NT2/D1 (cell line): ENCODE measurements around the gene DOLPP1.
A peak's percentile ranks its signal among the peaks of the same experiment; 100 is the strongest.

ENCODE experiments used
- DNase-seq: peaks from one replicate; pipeline ENCODE4 v3.0.0-alpha.2; 2011; ENCODE audit warnings: low read depth, low spot score
- H3K27me3 ChIP-seq: 2 replicates; pipeline ENCODE4 v1.6.0; 2011; ENCODE audit warnings: mild to moderate bottlenecking; ENCODE audit not compliant: insufficient read length, insufficient read depth
- H3K36me3 ChIP-seq: 2 replicates; pipeline ENCODE4 v1.6.1; 2011; ENCODE audit warnings: mild to moderate bottlenecking, low read length, mixed read lengths; ENCODE audit not compliant: insufficient read depth, insufficient read length
- H3K4me1 ChIP-seq: 2 replicates; pipeline ENCODE4 v1.5.1; 2011; ENCODE audit not compliant: insufficient read depth, insufficient read length
- H3K4me3 ChIP-seq: 2 replicates; pipeline ENCODE4 v1.5.1; 2011; ENCODE audit warnings: low read depth; ENCODE audit not compliant: insufficient read length
- H3K9ac ChIP-seq: 2 replicates; pipeline ENCODE4 v1.6.0; 2011; ENCODE audit warnings: low read depth; ENCODE audit not compliant: insufficient read length
- H3K9me3 ChIP-seq: 2 replicates; pipeline ENCODE4 v1.5.1; 2011; ENCODE audit warnings: mild to moderate bottlenecking, low read length; ENCODE audit not compliant: insufficient read depth
- SUZ12 ChIP-seq: IDR thresholded peaks from 2 replicates; pipeline ENCODE4 v1.6.1; 2011; ENCODE audit not compliant: insufficient read length, insufficient read depth; ENCODE audit errors: extremely low read depth
- YY1 ChIP-seq: IDR thresholded peaks from 2 replicates; pipeline ENCODE4 v1.6.1; 2011; ENCODE audit not compliant: insufficient read length, insufficient read depth
- ZNF274 ChIP-seq: IDR thresholded peaks from 2 replicates; pipeline ENCODE4 v1.6.1; 2011; ENCODE audit warnings: mild to moderate bottlenecking, low read depth, low read length

The DOLPP1 gene

DNA sequence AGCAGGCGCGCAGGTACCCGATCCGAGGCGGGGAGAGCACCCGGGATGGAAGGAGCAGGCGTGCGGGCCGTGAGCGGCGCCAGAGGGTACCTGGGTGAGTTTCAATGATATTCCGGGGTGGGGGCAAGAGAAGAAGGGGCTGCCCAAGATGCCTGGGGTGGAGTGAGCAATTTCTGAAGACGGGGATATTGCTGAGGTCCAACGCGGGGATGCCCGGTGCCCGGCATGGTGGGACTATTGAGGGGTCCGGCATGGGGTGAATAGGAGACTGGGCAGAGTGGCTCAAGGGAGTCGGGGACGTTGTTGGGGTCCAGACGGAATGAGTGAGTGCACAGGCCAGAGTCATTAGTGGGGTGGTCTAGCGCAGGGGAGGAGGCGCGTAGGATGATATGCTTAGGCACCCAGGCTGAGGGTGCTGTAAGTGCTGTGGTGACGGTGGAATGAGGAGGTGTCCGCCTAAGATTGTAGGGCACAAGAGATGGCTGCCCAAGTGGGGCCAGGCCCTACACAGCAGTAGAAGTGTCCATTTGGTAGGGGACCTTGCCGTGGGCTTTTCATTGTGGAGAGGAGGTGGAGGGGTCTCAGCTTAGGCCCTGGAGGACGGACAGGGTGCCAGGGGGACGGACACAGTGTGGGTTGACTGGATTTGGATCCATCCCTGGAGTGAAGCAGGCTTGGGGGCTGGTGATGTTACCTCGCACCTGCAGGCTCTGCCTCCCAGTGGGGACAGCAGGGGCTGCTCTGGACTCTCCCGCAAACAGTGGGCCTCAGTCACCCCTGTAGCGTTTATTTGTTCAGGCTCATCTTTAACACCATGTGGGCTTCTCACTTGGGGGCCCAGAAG is 43.8 kb upstream of the DOLPP1 start:
- DNase-seq: no peak
- Histone ChIP-seq H3K27me3 (no peaks in the 10 kb centered on the region), H3K4me1 (peaks cover 13% of the 10 kb centered on the region), H3K9me3 (no peaks in the 10 kb centered on the region), H3K36me3 (peaks cover 19% of the 10 kb centered on the region), H3K9ac (peak overlapping the region; percentile 97), H3K4me3 (peak overlapping the region; percentile 99)
- no peak for TF ChIP-seq YY1
- no peak for TF ChIP-seq ZNF274
- no peak for TF ChIP-seq SUZ12

- Histone ChIP-seq H3K36me3 (peaks cover 25% of the 10 kb centered on the region), H3K4me1 (peaks cover 13% of the 10 kb centered on the region), H3K27me3 (no peaks in the 10 kb centered on the region), H3K9ac (peak overlapping the region; percentile 97), H3K9me3 (no peaks in the 10 kb centered on the region), H3K4me3 (peak overlapping the region; percentile 99)
- TF ChIP-seq ZNF274 (no peak), YY1 (no peak), SUZ12 (no peak)
- no peak for DNase-seq
Observed at GRCh38 chr9:129037767-129038098, 43.2 kb upstream of the DOLPP1 start.

DNA sequence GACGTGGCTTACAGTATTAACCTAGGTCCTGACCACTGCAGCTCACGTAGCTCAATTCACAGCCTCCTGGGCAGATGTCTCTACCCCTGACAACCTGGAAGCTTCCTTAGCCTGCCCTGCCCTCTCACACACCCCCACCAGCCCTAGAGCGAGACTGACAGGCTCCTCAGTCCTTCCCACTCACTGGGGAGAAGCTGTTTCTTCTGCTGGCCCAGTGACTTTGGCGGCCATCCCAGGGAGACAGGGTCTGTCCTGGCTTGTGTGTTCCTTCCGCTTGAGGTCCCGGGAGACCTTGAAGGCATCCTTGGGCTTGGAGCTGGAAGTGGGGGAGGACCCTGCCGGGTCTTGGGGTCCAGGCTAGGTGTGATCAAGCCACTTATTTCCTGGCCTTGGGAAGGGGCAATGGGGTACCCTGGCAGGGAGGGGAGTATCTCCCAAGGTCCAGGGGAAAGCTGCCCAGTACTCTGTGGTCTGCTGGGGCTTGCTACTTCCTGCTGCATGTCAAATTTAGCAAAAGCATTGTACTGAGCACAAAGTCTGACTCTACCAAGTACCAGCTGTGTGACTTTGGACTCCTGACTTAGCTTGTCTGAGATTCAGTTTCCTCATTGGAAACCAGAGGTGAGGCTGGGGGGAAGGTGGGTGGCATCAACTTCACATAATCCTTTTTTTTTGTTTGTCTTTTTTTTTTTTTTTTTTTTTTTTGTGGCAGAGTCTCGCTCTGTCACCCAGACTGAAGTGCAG is 42.6 kb upstream of the DOLPP1 start:
- Histone ChIP-seq H3K4me3 (no peak overlapping the region), H3K9ac (peak overlapping the region; percentile 42)
- DNase-seq: no peak

GRCh38 chr9:129040113-129040643 is 40.7 kb upstream of the DOLPP1 start:
- Histone ChIP-seq H3K4me3 (no peak overlapping the region), H3K4me1 (peaks cover 10% of the 10 kb centered on the region), H3K36me3 (peaks cover 37% of the 10 kb centered on the region), H3K9ac (no peak overlapping the region), H3K27me3 (no peaks in the 10 kb centered on the region), H3K9me3 (no peaks in the 10 kb centered on the region)
- TF ChIP-seq ZNF274 (no peak), YY1 (no peak), SUZ12 (no peak)
- no peak for DNase-seq

More for the DNA sequence above, 42.6 kb upstream of the DOLPP1 start:
- TF ChIP-seq ZNF274 (no peak), SUZ12 (no peak), YY1 (no peak)
- Histone ChIP-seq H3K4me1 (peaks cover 13% of the 10 kb centered on the region), H3K36me3 (peaks cover 28% of the 10 kb centered on the region), H3K9me3 (no peaks in the 10 kb centered on the region), H3K27me3 (no peaks in the 10 kb centered on the region)

GRCh38 chr9:129042016-129042415 is 38.9 kb upstream of the DOLPP1 start:
- no peak for DNase-seq
- H3K4me1 ChIP-seq: peaks cover 9% of the 10 kb centered on the region
- H3K9me3 ChIP-seq: no peaks in the 10 kb centered on the region

GRCh38 chr9:129052592-129052991 is 28.3 kb upstream of the DOLPP1 start:
- DNase-seq: no peak
- H3K9ac ChIP-seq: no peak overlapping the region
- TF ChIP-seq SUZ12 (no peak), YY1 (no peak), ZNF274 (no peak)
- no peaks in the 10 kb centered on the region for H3K4me1 ChIP-seq
- no peaks in the 10 kb centered on the region for H3K9me3 ChIP-seq
- H3K4me3 ChIP-seq: no peak overlapping the region
- peaks cover 44% of the 10 kb centered on the region for H3K36me3 ChIP-seq
- no peaks in the 10 kb centered on the region for H3K27me3 ChIP-seq

More at GRCh38 chr9:129042016-129042415, 38.9 kb upstream of the DOLPP1 start:
- TF ChIP-seq SUZ12: no peak
- Histone ChIP-seq H3K4me3 (no peak overlapping the region), H3K9ac (no peak overlapping the region), H3K27me3 (no peaks in the 10 kb centered on the region), H3K36me3 (peaks cover 43% of the 10 kb centered on the region)

DNA sequence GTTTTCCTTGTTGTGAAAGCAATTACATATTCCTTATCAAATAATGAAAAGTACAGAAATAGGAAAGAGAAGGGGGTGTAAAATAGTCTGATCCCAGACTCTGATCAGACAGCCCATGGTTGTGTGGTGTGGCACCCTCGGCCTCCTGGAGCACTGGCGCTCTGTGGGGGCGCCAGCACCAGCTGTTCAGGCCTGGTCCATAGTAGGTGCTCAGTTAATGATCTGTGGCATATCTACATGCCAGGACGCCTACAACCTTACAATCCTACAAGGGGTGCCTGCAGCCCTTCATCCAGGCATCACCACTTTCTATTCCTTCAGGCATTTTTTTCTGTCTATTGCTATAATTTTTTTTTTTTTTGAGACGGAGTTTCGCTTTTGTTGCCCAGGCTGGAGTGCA is 27.9 kb upstream of the DOLPP1 start:
- DNase-seq: no peak
- no peak for TF ChIP-seq SUZ12
- no peak for TF ChIP-seq ZNF274
- TF ChIP-seq YY1: no peak

More for the DNA sequence above, 27.9 kb upstream of the DOLPP1 start:
- Histone ChIP-seq H3K9ac (no peak overlapping the region), H3K36me3 (peaks cover 42% of the 10 kb centered on the region), H3K27me3 (no peaks in the 10 kb centered on the region), H3K4me3 (no peak overlapping the region), H3K9me3 (no peaks in the 10 kb centered on the region), H3K4me1 (no peaks in the 10 kb centered on the region)
